Testis (tissue), 3 donors: ENCODE results near the gene SLC30A9. TPM values are rescaled to one million over a fixed set of nuclear protein-coding genes. Genes with fewer than 3 reads are reported as not detected.

ENCODE experiments used
- DNase-seq: peaks from one replicate; pipeline ENCODE4 v3.0.0-alpha.2; 2019
- H3K27ac ChIP-seq, 2 donors: fragments of 200-600 bp; sonication (generic); one replicate each; pipeline ENCODE4 v1.5.1; 2019
- H3K27me3 ChIP-seq: fragments of 200-600 bp; sonication (generic); one replicate; pipeline ENCODE4 v1.5.1; 2019
- H3K36me3 ChIP-seq: fragments of 200-600 bp; sonication (generic); one replicate; pipeline ENCODE4 v1.5.1; 2017; ENCODE audit warnings: low read depth; ENCODE audit errors: missing control alignments
- H3K4me1 ChIP-seq: fragments of 200-600 bp; sonication (generic); one replicate; pipeline ENCODE4 v1.5.1; 2019
- H3K4me3 ChIP-seq, 2 donors: fragments of 200-600 bp; sonication (generic); one replicate each; pipeline ENCODE4 v1.5.1; 2017 to 2019
- H3K9me3 ChIP-seq: fragments of 200-600 bp; sonication (generic); one replicate; pipeline ENCODE4 v1.5.1; 2017
- CTCF ChIP-seq, 3 experiments: fragments of 450-650 bp in 2 of 3; fragments of 200-600 bp in 1 of 3; sonication (generic) in 1 of 3; IDR thresholded peaks; one replicate each; pipeline ENCODE4 v1.5.1; 2016 to 2019; ENCODE audit warnings: antibody characterized with exemption in 3 of 3, mild to moderate bottlenecking in 2 of 3, moderate library complexity in 1 of 3
- POLR2A ChIP-seq: fragments of 450-650 bp; IDR thresholded peaks from one replicate; pipeline ENCODE4 v1.6.1; 2017; ENCODE audit warnings: antibody characterized with exemption, mild to moderate bottlenecking, moderate library complexity
- WGBS, 2 donors: methylation state at CpG; one replicate each; pipeline ENCODE4 v1.1.5; 2018; 5-methylcytosine and 5-hydroxymethylcytosine counted together
- intact Hi-C: fragments of 100-400 bp; cut with DNase I; formaldehyde crosslinking; loops from one replicate; pipeline ENCODE4 v1.15.1; 2023; ENCODE audit warnings: low total_unique reads
- polyA plus RNA-seq: library from polyadenylated mRNA; stranded (reverse); fragments of 350-450 nt; fragmentation: Illumina TruSeq; extraction: RNeasy Lipid Tissue Mini Kit (QIAGEN cat#74804); gene quantifications from one replicate; pipeline ENCODE4 v1.2.3, GENCODE V29; 2014; ENCODE audit warnings: low read depth, low replicate concordance; ENCODE audit not compliant: insufficient read depth
- total RNA-seq, 2 donors: library from RNA; depleted of rRNA; stranded (reverse); fragments of >200 nt; gene quantifications; one replicate each; pipeline ENCODE4 v1.2.3, GENCODE V29; 2016

The SLC30A9 gene
- total and polyA plus RNA-seq, 3 donors from 2014 or later, result 29.7 to 54.3 (median 52.0) TPM

- 77 to 86% methylated on average over 4 of the region's 4 CpGs for WGBS, 2 donors
- H3K4me1 ChIP-seq, result peaks cover 12% of the 10 kb centered on the region
- DNase-seq, result no peak
- no peak overlapping the region for H3K27ac ChIP-seq
- intact Hi-C loops, result no loop called here
- no peak for TF ChIP-seq POLR2A
- TF ChIP-seq CTCF (IDR thresholded peaks at IDR 0.05), result no peak
- H3K9me3 ChIP-seq, result no peaks in the 10 kb centered on the region
- no peak overlapping the region for H3K4me3 ChIP-seq
- no peaks in the 10 kb centered on the region for H3K27me3 ChIP-seq
- H3K36me3 ChIP-seq, result no peaks in the 10 kb centered on the region
Observed at GRCh38 chr4:41992967-41993857, 2.9 kb downstream of the SLC30A9 start.

GRCh38 chr4:41994461-41994985, 4.2 kb downstream of the SLC30A9 start:
- no peak overlapping the region for H3K27ac ChIP-seq
- H3K4me1 ChIP-seq, result peaks cover 8% of the 10 kb centered on the region
- no peaks in the 10 kb centered on the region for H3K27me3 ChIP-seq
- H3K4me3 ChIP-seq, result no peak overlapping the region
- DNase-seq, result no peak
- 95% methylated on average over 3 of the region's 3 CpGs for WGBS, 2 donors
- intact Hi-C loops, result no loop called here
- H3K36me3 ChIP-seq, result no peaks in the 10 kb centered on the region
- TF ChIP-seq POLR2A, result no peak
- TF ChIP-seq CTCF (IDR thresholded peaks at IDR 0.05), result no peak
- no peaks in the 10 kb centered on the region for H3K9me3 ChIP-seq

DNA sequence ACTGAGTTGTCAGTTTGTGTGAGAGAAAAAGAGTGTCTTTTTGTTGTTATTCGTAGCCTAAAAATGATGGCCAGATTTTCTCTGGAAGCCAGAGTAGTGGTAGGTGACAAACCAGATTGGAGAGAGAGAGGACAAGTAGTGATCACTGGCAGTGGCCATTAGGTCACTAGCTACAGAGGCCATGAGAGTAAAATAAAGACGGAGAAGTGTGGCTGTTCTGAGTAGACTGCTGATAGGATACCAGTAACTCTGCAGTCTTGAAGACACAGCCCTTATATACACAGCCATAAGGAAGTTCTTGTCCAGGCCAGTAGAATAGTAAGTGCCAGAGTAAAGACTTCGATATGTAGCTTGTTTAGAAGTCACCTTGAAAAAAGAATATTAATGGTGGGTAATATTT, 7.7 kb downstream of the SLC30A9 start:
- DNase-seq, result no peak
- intact Hi-C loops, result no loop called here
- TF ChIP-seq CTCF (IDR thresholded peaks at IDR 0.05), result no peak
- TF ChIP-seq POLR2A, result no peak

DNA sequence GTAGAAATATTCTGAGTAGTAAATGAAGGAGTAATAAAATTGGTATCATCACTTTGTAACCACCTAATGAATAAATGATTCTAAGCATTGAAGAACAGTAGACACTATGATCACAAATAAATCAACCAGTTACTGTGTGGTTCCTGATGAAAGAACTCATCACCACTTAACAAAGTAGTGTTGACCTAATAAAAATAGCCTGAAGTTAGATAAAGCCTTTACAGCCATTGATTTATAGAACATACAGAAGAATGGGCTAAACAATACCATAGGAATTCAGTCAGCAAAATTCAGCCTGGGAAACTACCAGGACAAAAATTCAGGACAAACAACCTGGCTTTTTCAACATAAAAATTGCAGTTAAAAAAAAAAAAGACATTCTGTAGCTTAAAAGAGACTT, 9.0 kb downstream of the SLC30A9 start:
- Histone ChIP-seq H3K4me1 (no peaks in the 10 kb centered on the region), H3K27ac (no peak overlapping the region), H3K27me3 (no peaks in the 10 kb centered on the region), H3K9me3 (no peaks in the 10 kb centered on the region), H3K4me3 (no peak overlapping the region), H3K36me3 (no peaks in the 10 kb centered on the region)
- intact Hi-C loops, result no loop called here
- no peak for TF ChIP-seq POLR2A
- no peak for TF ChIP-seq CTCF (IDR thresholded peaks at IDR 0.05)
- DNase-seq, result no peak

More for the DNA sequence above, 7.7 kb downstream of the SLC30A9 start:
- Histone ChIP-seq H3K4me1 (no peaks in the 10 kb centered on the region), H3K27ac (no peak overlapping the region), H3K9me3 (no peaks in the 10 kb centered on the region), H3K4me3 (no peak overlapping the region), H3K27me3 (no peaks in the 10 kb centered on the region), H3K36me3 (no peaks in the 10 kb centered on the region)
- 91 to 97% methylated on average over 3 of the region's 3 CpGs for WGBS, 2 donors
